ACC112 (cell line): ENCODE measurements around the gene USH2A.
A peak's percentile ranks its signal among the peaks of the same experiment; 100 is the strongest.
"Not testable (repeated sequence)": the region's sequence is repeated elsewhere in the genome, so short reads cannot be mapped to it uniquely, and the experiment has no call there.

ENCODE experiments used
- H2AFZ ChIP-seq: fragments of 200-600 bp; sonication (generic); one replicate; pipeline ENCODE4 v1.6.0; 2017; ENCODE audit warnings: antibody characterized with exemption, low read length; ENCODE audit not compliant: unreplicated experiment
- H3K27ac ChIP-seq: fragments of 200-600 bp; sonication (generic); 2 replicates; pipeline ENCODE4 v1.5.1; 2014; ENCODE audit warnings: low read depth, mild to moderate bottlenecking, antibody characterized with exemption, low read length, moderate library complexity
- H3K27me3 ChIP-seq: fragments of 200-600 bp; sonication (generic); 2 replicates; pipeline ENCODE4 v1.6.1; 2014; ENCODE audit warnings: mild to moderate bottlenecking, antibody characterized with exemption, low read length, moderate library complexity, mixed read lengths; ENCODE audit not compliant: insufficient read depth
- H3K36me3 ChIP-seq: fragments of 200-600 bp; sonication (generic); 2 replicates; pipeline ENCODE4 v1.6.1; 2016; ENCODE audit warnings: mild to moderate bottlenecking, antibody characterized with exemption, low read length, moderate library complexity, mixed read lengths; ENCODE audit not compliant: insufficient read depth
- H3K4me1 ChIP-seq: fragments of 200-600 bp; sonication (generic); one replicate; pipeline ENCODE4 v1.6.1; 2016; ENCODE audit warnings: low read length, mixed read lengths; ENCODE audit not compliant: insufficient read depth, unreplicated experiment, control insufficient read depth
- H3K4me3 ChIP-seq: fragments of 200-600 bp; sonication (generic); 2 replicates; pipeline ENCODE4 v1.5.1; 2014; ENCODE audit warnings: mild to moderate bottlenecking, low read depth, low read length
- H3K79me2 ChIP-seq: fragments of 200-600 bp; sonication (generic); one replicate; pipeline ENCODE4 v1.6.0; 2016; ENCODE audit warnings: low read length; ENCODE audit not compliant: control insufficient read depth, unreplicated experiment, insufficient read depth

Gene USH2A

GRCh38 chr1:216340542-216340941 is 82.7 kb downstream of the USH2A start:
- not testable (repeated sequence) for H3K27me3 ChIP-seq, H3K36me3 ChIP-seq, H3K79me2 ChIP-seq, H3K27ac ChIP-seq, H2AFZ ChIP-seq, H3K4me3 ChIP-seq, H3K4me1 ChIP-seq

- H3K27ac ChIP-seq = no peak overlapping the region
- peaks cover 14% of the 10 kb centered on the region for H3K4me1 ChIP-seq
- no peaks in the 10 kb centered on the region for H3K27me3 ChIP-seq
- H3K36me3 ChIP-seq = no peaks in the 10 kb centered on the region
- H3K4me3 ChIP-seq = no peak overlapping the region
- H3K79me2 ChIP-seq = no peaks in the 10 kb centered on the region
- no peak overlapping the region for H2AFZ ChIP-seq
Observed at GRCh38 chr1:216332462-216332861, 90.8 kb downstream of the USH2A start.

- H3K27me3 ChIP-seq = no peaks in the 10 kb centered on the region
- peaks cover 14% of the 10 kb centered on the region for H3K4me1 ChIP-seq
- no peaks in the 10 kb centered on the region for H3K79me2 ChIP-seq
- no peaks in the 10 kb centered on the region for H3K36me3 ChIP-seq
- H2AFZ ChIP-seq = no peak overlapping the region
- no peak overlapping the region for H3K4me3 ChIP-seq
- no peak overlapping the region for H3K27ac ChIP-seq
Observed at GRCh38 chr1:216332003-216332402, 91.2 kb downstream of the USH2A start.

- Histone ChIP-seq H3K79me2 (no peaks in the 10 kb centered on the region), H3K4me1 (peaks cover 15% of the 10 kb centered on the region), H3K4me3 (no peak overlapping the region), H3K27ac (no peak overlapping the region), H3K36me3 (no peaks in the 10 kb centered on the region), H2AFZ (no peak overlapping the region), H3K27me3 (no peaks in the 10 kb centered on the region)
Observed at GRCh38 chr1:216331211-216331610, 92.0 kb downstream of the USH2A start.

- H3K36me3 ChIP-seq = no peaks in the 10 kb centered on the region
- H3K79me2 ChIP-seq = no peaks in the 10 kb centered on the region
- peaks cover 19% of the 10 kb centered on the region for H3K4me1 ChIP-seq
- H3K27ac ChIP-seq = no peak overlapping the region
- peak overlapping the region; percentile 40 for H2AFZ ChIP-seq
- H3K4me3 ChIP-seq = no peak overlapping the region
- H3K27me3 ChIP-seq = no peaks in the 10 kb centered on the region
Observed at GRCh38 chr1:216330262-216330661, 93.0 kb downstream of the USH2A start.

GRCh38 chr1:216325946-216326345 is 97.3 kb downstream of the USH2A start:
- Histone ChIP-seq H2AFZ (no peak overlapping the region), H3K36me3 (no peaks in the 10 kb centered on the region), H3K4me1 (peaks cover 19% of the 10 kb centered on the region), H3K27me3 (no peaks in the 10 kb centered on the region), H3K4me3 (no peak overlapping the region), H3K27ac (no peak overlapping the region), H3K79me2 (no peaks in the 10 kb centered on the region)

GRCh38 chr1:216325336-216325735 is 97.9 kb downstream of the USH2A start:
- H3K27ac ChIP-seq = no peak overlapping the region
- H3K4me3 ChIP-seq = no peak overlapping the region

GRCh38 chr1:216323344-216323743 is 99.9 kb downstream of the USH2A start:
- peak overlapping the region; percentile 5 for H2AFZ ChIP-seq
- H3K36me3 ChIP-seq = no peaks in the 10 kb centered on the region
- no peak overlapping the region for H3K27ac ChIP-seq
- no peaks in the 10 kb centered on the region for H3K27me3 ChIP-seq
- peaks cover 6% of the 10 kb centered on the region for H3K4me1 ChIP-seq
- peak overlapping the region; percentile 40 for H3K4me3 ChIP-seq
- H3K79me2 ChIP-seq = no peaks in the 10 kb centered on the region

More at GRCh38 chr1:216325336-216325735, 97.9 kb downstream of the USH2A start:
- Histone ChIP-seq H3K27me3 (no peaks in the 10 kb centered on the region), H3K36me3 (no peaks in the 10 kb centered on the region), H2AFZ (no peak overlapping the region), H3K79me2 (no peaks in the 10 kb centered on the region), H3K4me1 (peaks cover 16% of the 10 kb centered on the region)

- Histone ChIP-seq H2AFZ (no peak overlapping the region), H3K79me2 (no peaks in the 10 kb centered on the region)
Observed at GRCh38 chr1:216314379-216315095, 108.7 kb downstream of the USH2A start.

GRCh38 chr1:216310776-216311175 is 112.5 kb downstream of the USH2A start:
- H3K79me2 ChIP-seq = no peaks in the 10 kb centered on the region
- H3K4me3 ChIP-seq = no peak overlapping the region
- H3K27me3 ChIP-seq = no peaks in the 10 kb centered on the region
- no peaks in the 10 kb centered on the region for H3K36me3 ChIP-seq
- H3K27ac ChIP-seq = no peak overlapping the region
- no peak overlapping the region for H2AFZ ChIP-seq
- H3K4me1 ChIP-seq = peaks cover 14% of the 10 kb centered on the region

More at GRCh38 chr1:216314379-216315095, 108.7 kb downstream of the USH2A start:
- H3K36me3 ChIP-seq = no peaks in the 10 kb centered on the region
- H3K27ac ChIP-seq = peak overlapping the region; percentile 44
- H3K27me3 ChIP-seq = no peaks in the 10 kb centered on the region
- peaks cover 14% of the 10 kb centered on the region for H3K4me1 ChIP-seq
- no peak overlapping the region for H3K4me3 ChIP-seq

GRCh38 chr1:216306830-216307229 is 116.4 kb downstream of the USH2A start:
- H3K36me3 ChIP-seq = no peaks in the 10 kb centered on the region
- peaks cover 5% of the 10 kb centered on the region for H3K4me1 ChIP-seq
- no peak overlapping the region for H3K4me3 ChIP-seq
- H3K79me2 ChIP-seq = no peaks in the 10 kb centered on the region
- no peak overlapping the region for H2AFZ ChIP-seq
- no peak overlapping the region for H3K27ac ChIP-seq
- H3K27me3 ChIP-seq = no peaks in the 10 kb centered on the region
